Measurements from ENCODE around the gene CYP27C1. TPM values are rescaled to one million over a fixed set of nuclear protein-coding genes. Genes with fewer than 3 reads are reported as not detected.
A peak's percentile ranks its signal among the peaks of the same experiment; 100 is the strongest.

Gene CYP27C1
- total and polyA plus RNA-seq, 2 of the 13 experiments (the other 11 are each of a cell fraction or from before 2014, with no cell fraction given): not detected

DNA sequence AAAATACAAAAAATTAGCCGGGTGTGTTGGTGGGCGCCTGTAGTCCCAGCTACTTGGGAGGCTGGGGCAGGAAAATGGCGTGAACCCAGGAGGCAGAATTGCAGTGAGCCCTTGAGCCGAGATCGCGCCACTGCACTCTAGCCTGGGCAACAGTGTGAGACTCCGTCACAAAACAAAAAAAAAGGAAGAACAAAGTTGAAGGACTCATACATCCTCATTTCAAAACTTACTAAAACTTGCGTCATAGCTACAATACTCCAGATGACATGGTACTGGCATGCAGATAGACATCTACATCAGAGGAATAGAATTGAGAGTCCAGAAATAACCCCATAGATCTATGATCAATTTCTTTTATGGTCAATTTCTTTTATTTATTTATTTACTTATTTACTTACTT, 13.6 kb upstream of the CYP27C1 start:
- TF ChIP-seq NRL (CRISPR knock-in tag; IDR thresholded peaks at IDR 0.05; ENCODE audit: borderline replicate concordance): no peak
- TF ChIP-seq KAT2B (IDR thresholded peaks at IDR 0.05; ENCODE audit: borderline replicate concordance, low read depth, low read length): no peak
- 0 out of 2 replicates have a peak, but pooled peaks have one; percentile 23 for TF ChIP-seq CEBPB (IDR thresholded peaks at IDR 0.05; ENCODE audit: borderline replicate concordance, low read depth, low read length)
- TF ChIP-seq ZMYM3 (CRISPR knock-in tag; IDR thresholded peaks at IDR 0.05): no peak
- no peak for TF ChIP-seq CHCHD3 (CRISPR knock-in tag; IDR thresholded peaks at IDR 0.05)
- H3K36me3 ChIP-seq (replicated peaks in 1 of 2; ENCODE audit: control insufficient read depth in 1 of 2, insufficient read depth in 2 of 2, low read length in 2 of 2): no peaks in the 10 kb centered on the region
- H4K20me1 ChIP-seq (ENCODE audit: insufficient read depth, low read length): no peaks in the 10 kb centered on the region
- H3K27me3 ChIP-seq (ENCODE audit: control insufficient read depth in 1 of 2, insufficient read depth in 2 of 2, low read length in 2 of 2): no peaks in the 10 kb centered on the region; a peak in 1 of 5 replicates
- H3K79me2 ChIP-seq (ENCODE audit: insufficient read depth, low read length): no peaks in the 10 kb centered on the region
- intact Hi-C loops (cut with micrococcal nuclease; ENCODE audit: unreplicated experiment): loop anchor here (5.0 kb wide), 1 partner anchor 1294 kb away; no protein-coding TSS in a partner anchor
- ATAC-seq: no peak
- no peak overlapping the region for H3K4me2 ChIP-seq (ENCODE audit: low read depth, low read length)
- no peak overlapping the region for H3K9ac ChIP-seq (ENCODE audit: insufficient read depth, low read depth, low read length)
- no peak for FAIRE-seq
- ChIA-PET POLR2A (no interaction called here), CTCF (ENCODE audit: low intra/inter-chr PET ratio, low total read pairs) (no interaction called here)
- H2AFZ ChIP-seq (ENCODE audit: low read length): no peak overlapping the region
- no peak overlapping the region for H3K4me3 ChIP-seq (replicated peaks in 1 of 3; ENCODE audit: insufficient read depth in 1 of 3, low read depth in 2 of 3, low read length in 3 of 3)
- H3K27ac ChIP-seq (ENCODE audit: extremely low read length, insufficient read depth, low read length): no peak overlapping the region
- no TSS peak for BruUV-seq (replicated peaks)
- in situ Hi-C loops (cut with HindIII; ENCODE audit: extremely low pct_ligation_motif_present, low pct_unique_long_range_greater_than_20kb): no loop called here
- peaks cover 8% of the 10 kb centered on the region; the same call in 1 of the 2 replicates for H3K9me3 ChIP-seq (ENCODE audit: low read length)
- 75% methylated on average over 8 of the region's 8 CpGs for WGBS (ENCODE audit: low lambda C conversion rate)
- no peak for DNase-seq (ENCODE audit: low spot score)
- peaks cover 13% of the 10 kb centered on the region for H3K4me1 ChIP-seq (ENCODE audit: insufficient read depth, low read length)

DNA sequence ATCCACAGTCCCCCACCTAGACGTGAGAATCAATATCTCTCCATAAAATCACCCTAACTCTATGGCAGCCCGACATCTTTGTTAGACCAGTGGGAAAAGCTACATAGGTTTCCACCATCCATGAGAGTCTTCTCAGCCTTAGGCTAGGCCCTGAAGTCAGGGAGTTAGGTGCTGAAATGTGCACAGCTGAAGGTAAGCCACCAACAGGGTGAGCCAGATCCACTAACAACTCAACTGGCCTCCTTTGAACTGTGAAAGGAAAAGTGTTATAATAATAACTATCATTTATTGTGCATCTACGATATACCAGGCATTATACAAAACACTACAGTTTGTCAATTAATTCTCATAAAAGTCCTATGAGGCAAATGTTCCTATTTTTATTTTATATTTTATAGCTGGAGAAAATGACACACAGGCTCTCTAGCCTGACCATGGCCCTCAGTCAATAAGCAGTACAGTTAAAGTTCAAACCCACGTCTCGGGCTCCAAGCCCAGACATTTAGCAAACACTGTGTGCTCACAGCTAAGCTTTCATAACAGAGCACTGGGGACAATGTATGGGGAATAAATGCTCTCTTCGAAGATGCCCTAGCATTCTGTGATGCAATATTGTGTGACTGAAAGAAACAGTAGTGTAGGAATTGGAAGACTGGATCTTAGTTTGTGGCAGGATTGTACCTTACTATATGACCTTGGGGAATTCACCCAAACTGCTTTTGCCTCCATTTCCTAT, 11.2 kb upstream of the CYP27C1 start:
- intact Hi-C loops (cut with micrococcal nuclease; ENCODE audit: unreplicated experiment) (loop anchor here (5.0 kb wide), 1 partner anchor 1296 kb away; no protein-coding TSS in a partner anchor), in situ Hi-C loops (cut with HindIII; ENCODE audit: extremely low pct_ligation_motif_present, low pct_unique_long_range_greater_than_20kb) (no loop called here)
- no peaks in the 10 kb centered on the region for H4K20me1 ChIP-seq (ENCODE audit: insufficient read depth, low read length)
- no TSS peak for BruUV-seq (replicated peaks)
- peak; percentile 70 for DNase-seq (ENCODE audit: low spot score)
- H2AFZ ChIP-seq (ENCODE audit: low read length): no peak overlapping the region
- H3K27me3 ChIP-seq (ENCODE audit: control insufficient read depth in 1 of 2, insufficient read depth in 2 of 2, low read length in 2 of 2): peaks cover 0 to 4% of the 10 kb centered on the region in 2 experiments; a peak in 3 of 5 replicates
- no peaks in the 10 kb centered on the region for H3K36me3 ChIP-seq (replicated peaks in 1 of 2; ENCODE audit: control insufficient read depth in 1 of 2, insufficient read depth in 2 of 2, low read length in 2 of 2)
- no peak overlapping the region for H3K4me3 ChIP-seq (replicated peaks in 1 of 3; ENCODE audit: insufficient read depth in 1 of 3, low read depth in 2 of 3, low read length in 3 of 3)
- peaks cover 5% of the 10 kb centered on the region; the same call in 1 of the 2 replicates for H3K9me3 ChIP-seq (ENCODE audit: low read length)
- no peaks in the 10 kb centered on the region for H3K79me2 ChIP-seq (ENCODE audit: insufficient read depth, low read length)
- no peak overlapping the region for H3K4me2 ChIP-seq (ENCODE audit: low read depth, low read length)
- H3K27ac ChIP-seq (ENCODE audit: extremely low read length, insufficient read depth, low read length): no peak overlapping the region
- CTCF ChIA-PET (ENCODE audit: low intra/inter-chr PET ratio, low total read pairs): no interaction called here
- POLR2A ChIA-PET: interaction anchor here (0.9 kb wide), 1 partner anchor 224 kb away, joined by 3 read pairs; no protein-coding TSS in a partner anchor
- WGBS (ENCODE audit: low lambda C conversion rate): 10% methylated on average over 6 of the region's 6 CpGs
- peak; percentile 94 for FAIRE-seq
- peaks cover 22% of the 10 kb centered on the region for H3K4me1 ChIP-seq (ENCODE audit: insufficient read depth, low read length)
- ATAC-seq: peak; percentile 98
- H3K9ac ChIP-seq (ENCODE audit: insufficient read depth, low read depth, low read length): no peak overlapping the region
- TF ChIP-seq, protein P1, sequence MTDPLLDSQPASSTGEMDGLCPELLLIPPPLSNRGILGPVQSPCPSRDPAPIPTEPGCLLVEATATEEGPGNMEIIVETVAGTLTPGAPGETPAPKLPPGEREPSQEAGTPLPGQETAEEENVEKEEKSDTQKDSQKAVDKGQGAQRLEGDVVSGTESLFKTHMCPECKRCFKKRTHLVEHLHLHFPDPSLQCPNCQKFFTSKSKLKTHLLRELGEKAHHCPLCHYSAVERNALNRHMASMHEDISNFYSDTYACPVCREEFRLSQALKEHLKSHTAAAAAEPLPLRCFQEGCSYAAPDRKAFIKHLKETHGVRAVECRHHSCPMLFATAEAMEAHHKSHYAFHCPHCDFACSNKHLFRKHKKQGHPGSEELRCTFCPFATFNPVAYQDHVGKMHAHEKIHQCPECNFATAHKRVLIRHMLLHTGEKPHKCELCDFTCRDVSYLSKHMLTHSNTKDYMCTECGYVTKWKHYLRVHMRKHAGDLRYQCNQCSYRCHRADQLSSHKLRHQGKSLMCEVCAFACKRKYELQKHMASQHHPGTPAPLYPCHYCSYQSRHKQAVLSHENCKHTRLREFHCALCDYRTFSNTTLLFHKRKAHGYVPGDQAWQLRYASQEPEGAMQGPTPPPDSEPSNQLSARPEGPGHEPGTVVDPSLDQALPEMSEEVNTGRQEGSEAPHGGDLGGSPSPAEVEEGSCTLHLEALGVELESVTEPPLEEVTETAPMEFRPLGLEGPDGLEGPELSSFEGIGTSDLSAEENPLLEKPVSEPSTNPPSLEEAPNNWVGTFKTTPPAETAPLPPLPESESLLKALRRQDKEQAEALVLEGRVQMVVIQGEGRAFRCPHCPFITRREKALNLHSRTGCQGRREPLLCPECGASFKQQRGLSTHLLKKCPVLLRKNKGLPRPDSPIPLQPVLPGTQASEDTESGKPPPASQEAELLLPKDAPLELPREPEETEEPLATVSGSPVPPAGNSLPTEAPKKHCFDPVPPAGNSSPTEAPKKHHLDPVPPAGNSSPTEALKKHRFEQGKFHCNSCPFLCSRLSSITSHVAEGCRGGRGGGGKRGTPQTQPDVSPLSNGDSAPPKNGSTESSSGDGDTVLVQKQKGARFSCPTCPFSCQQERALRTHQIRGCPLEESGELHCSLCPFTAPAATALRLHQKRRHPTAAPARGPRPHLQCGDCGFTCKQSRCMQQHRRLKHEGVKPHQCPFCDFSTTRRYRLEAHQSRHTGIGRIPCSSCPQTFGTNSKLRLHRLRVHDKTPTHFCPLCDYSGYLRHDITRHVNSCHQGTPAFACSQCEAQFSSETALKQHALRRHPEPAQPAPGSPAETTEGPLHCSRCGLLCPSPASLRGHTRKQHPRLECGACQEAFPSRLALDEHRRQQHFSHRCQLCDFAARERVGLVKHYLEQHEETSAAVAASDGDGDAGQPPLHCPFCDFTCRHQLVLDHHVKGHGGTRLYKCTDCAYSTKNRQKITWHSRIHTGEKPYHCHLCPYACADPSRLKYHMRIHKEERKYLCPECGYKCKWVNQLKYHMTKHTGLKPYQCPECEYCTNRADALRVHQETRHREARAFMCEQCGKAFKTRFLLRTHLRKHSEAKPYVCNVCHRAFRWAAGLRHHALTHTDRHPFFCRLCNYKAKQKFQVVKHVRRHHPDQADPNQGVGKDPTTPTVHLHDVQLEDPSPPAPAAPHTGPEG (CRISPR knock-in tag; IDR thresholded peaks at IDR 0.05): no peak
- TF ChIP-seq MAFF (IDR thresholded peaks at IDR 0.05; ENCODE audit: low read depth, low read length) (no peak), XRCC5 (optimal IDR thresholded peaks at IDR 0.05; ENCODE audit: low read length) (no peak), HMG20A (CRISPR knock-in tag; IDR thresholded peaks at IDR 0.05; ENCODE audit: borderline replicate concordance) (peak; percentile 58), ZNF12 (CRISPR knock-in tag; IDR thresholded peaks at IDR 0.05) (no peak)

Data from HepG2 (cell line).